CD4-positive, alpha-beta T cell (primary cell): Measurements from ENCODE around the gene S100A6. TPM values are rescaled to one million over a fixed set of nuclear protein-coding genes. Genes with fewer than 3 reads are reported as not detected.

Experiments
- ATAC-seq: fragments of 200-7000 bp; cut with Tn5 transposase; one replicate; pipeline ENCODE4 v1.10.0; 2022; ENCODE audit warnings: mild to moderate bottlenecking; ENCODE audit not compliant: poor library complexity
- CTCF ChIA-PET: fragments of 350-600 bp; sonication (Branson Sonifier 250); formaldehyde crosslinking; loops from one replicate; lab custom pipeline; 2021; ENCODE audit warnings: antibody characterized with exemption, inconsistent platforms; lab: Charles Lee
- POLR2A ChIA-PET: fragments of 350-600 bp; sonication (Branson Sonifier 250); formaldehyde crosslinking; loops from one replicate; lab custom pipeline; 2021; ENCODE audit warnings: antibody characterized with exemption, inconsistent platforms; lab: Charles Lee
- DNase-seq, 14 experiments: peaks; one replicate each; pipeline ENCODE4 v3.0.0-alpha.2; 2013 to 2020; ENCODE audit warnings: mixed read lengths in 2 of 14
- H3K27ac ChIP-seq, 2 donors: one replicate each; pipeline versions ENCODE4 v1.5.1 to v1.7.0; 2013; ENCODE audit warnings: low read length in 2 of 2, low read depth in 1 of 2, mild to moderate bottlenecking in 1 of 2
- H3K27me3 ChIP-seq, 2 experiments: 1 replicate in 1 of 2; 2 replicates in 1 of 2; pipeline versions ENCODE4 v1.6.1 to v1.7.0; 2013; ENCODE audit warnings: low read length in 2 of 2, control low read depth in 1 of 2, mild to moderate bottlenecking in 1 of 2, moderate library complexity in 1 of 2; ENCODE audit not compliant: insufficient read depth in 2 of 2, control insufficient read depth in 1 of 2
- H3K36me3 ChIP-seq: one replicate; pipeline ENCODE4 v1.6.1; 2013; ENCODE audit warnings: low read length, control low read depth; ENCODE audit not compliant: insufficient read depth
- H3K4me1 ChIP-seq: one replicate; pipeline ENCODE4 v1.6.1; 2013; ENCODE audit warnings: low read length, control low read depth; ENCODE audit not compliant: insufficient read depth
- H3K4me3 ChIP-seq: one replicate; pipeline ENCODE4 v1.5.1; 2013; ENCODE audit warnings: mild to moderate bottlenecking, low read length, moderate library complexity
- H3K9me3 ChIP-seq, 2 experiments: 1 replicate in 1 of 2; 2 replicates in 1 of 2; pipeline versions ENCODE4 v1.6.1 to v1.7.0; 2013; ENCODE audit warnings: low read length in 2 of 2, mild to moderate bottlenecking in 2 of 2, control low read depth in 1 of 2, moderate library complexity in 1 of 2; ENCODE audit not compliant: control insufficient read depth in 1 of 2, insufficient read depth in 1 of 2
- H3K27ac Mint-ChIP-seq: one replicate; pipeline ENCODE4 v1.8.0; 2020; ENCODE audit warnings: mixed read lengths
- H3K27me3 Mint-ChIP-seq: one replicate; pipeline ENCODE4 v1.8.0; 2021; ENCODE audit warnings: mixed read lengths
- H3K36me3 Mint-ChIP-seq: one replicate; pipeline ENCODE4 v1.8.0; 2021; ENCODE audit warnings: low read depth, mixed read lengths
- H3K4me1 Mint-ChIP-seq: one replicate; pipeline ENCODE4 v1.8.0; 2021; ENCODE audit warnings: low read depth, mixed read lengths
- H3K4me3 Mint-ChIP-seq: one replicate; pipeline ENCODE4 v1.8.0; 2020; ENCODE audit warnings: mild to moderate bottlenecking, mixed read lengths
- H3K9me3 Mint-ChIP-seq: one replicate; pipeline ENCODE4 v1.8.0; 2020; ENCODE audit warnings: mixed read lengths
- CTCF ChIP-seq: fragments of 200-600 bp; IDR thresholded peaks from one replicate; pipeline ENCODE4 v1.8.0; 2022; ENCODE audit warnings: antibody characterized with exemption, mild to moderate bottlenecking
- intact Hi-C, 2 experiments: fragments of 100-400 bp; cut with DNase I in 1 of 2; cut with micrococcal nuclease in 1 of 2; formaldehyde crosslinking; loops; one replicate each; pipeline versions ENCODE4 v1.15.1 to v1.9.0; 2023 to 2025; cut with DNase I, micrococcal nuclease
- total RNA-seq, 174 experiments: library from RNA in 2 of 174; stranded (reverse) in 2 of 174; gene quantifications; one replicate each; pipeline ENCODE4 v1.2.3 and lab custom pipeline; 2021 to 2026

Gene S100A6
- total RNA-seq, 2 experiments from 2014 or later = 172 to 175 TPM

GRCh38 chr1:153561466-153561985 lies 25.7 kb upstream of the S100A6 start:
- POLR2A ChIA-PET = interaction anchor here (0.8 to 1.2 kb wide), 3 partner anchors 16 to 26 kb away, joined by 3 to 4 read pairs (median 4); partner anchors contain the start of genes S100A4 and S100A6
- no peak overlapping the region for H3K27ac ChIP-seq
- no peaks in the 10 kb centered on the region for H3K9me3 Mint-ChIP-seq
- peaks cover 14% of the 10 kb centered on the region for H3K4me1 ChIP-seq
- peaks cover 10% of the 10 kb centered on the region for H3K4me1 Mint-ChIP-seq
- H3K9me3 ChIP-seq = no peaks in the 10 kb centered on the region
- H3K4me3 ChIP-seq = no peak overlapping the region
- H3K27me3 Mint-ChIP-seq = no peaks in the 10 kb centered on the region
- ATAC-seq (no peak), DNase-seq (no peak)
- H3K27ac Mint-ChIP-seq = no peak overlapping the region
- no peak overlapping the region for H3K4me3 Mint-ChIP-seq
- no peaks in the 10 kb centered on the region for H3K36me3 ChIP-seq
- no peaks in the 10 kb centered on the region for H3K36me3 Mint-ChIP-seq
- CTCF ChIA-PET = no interaction called here
- no peak for TF ChIP-seq CTCF
- intact Hi-C loops = no loop called here
- no peaks in the 10 kb centered on the region for H3K27me3 ChIP-seq

GRCh38 chr1:153560771-153561465 lies 25.1 kb upstream of the S100A6 start:
- H3K4me3 Mint-ChIP-seq = no peak overlapping the region
- peaks cover 8% of the 10 kb centered on the region for H3K4me1 ChIP-seq
- no peak overlapping the region for H3K27ac ChIP-seq
- H3K27me3 Mint-ChIP-seq = no peaks in the 10 kb centered on the region
- H3K27me3 ChIP-seq = no peaks in the 10 kb centered on the region
- no peaks in the 10 kb centered on the region for H3K36me3 Mint-ChIP-seq
- peaks cover 4% of the 10 kb centered on the region for H3K4me1 Mint-ChIP-seq
- no peaks in the 10 kb centered on the region for H3K36me3 ChIP-seq
- TF ChIP-seq CTCF = no peak
- H3K27ac Mint-ChIP-seq = no peak overlapping the region
- ChIA-PET POLR2A (interaction anchor here (0.8 kb wide), 1 partner anchor 16 kb away, joined by 4 read pairs; the partner anchor contains the start of gene S100A4), CTCF (no interaction called here)
- H3K9me3 ChIP-seq = no peaks in the 10 kb centered on the region
- ATAC-seq (no peak), DNase-seq (no peak)
- intact Hi-C loops = no loop called here
- no peaks in the 10 kb centered on the region for H3K9me3 Mint-ChIP-seq
- no peak overlapping the region for H3K4me3 ChIP-seq

- intact Hi-C loops = no loop called here
- Histone ChIP-seq H3K9me3 (no peaks in the 10 kb centered on the region), H3K4me3 (no peak overlapping the region), H3K27me3 (no peaks in the 10 kb centered on the region), H3K4me1 (peaks cover under 1% of the 10 kb centered on the region), H3K27ac (no peak overlapping the region), H3K36me3 (no peaks in the 10 kb centered on the region)
- TF ChIP-seq CTCF = no peak
- Mint-ChIP-seq H3K27me3 (no peaks in the 10 kb centered on the region), H3K27ac (no peak overlapping the region), H3K36me3 (no peaks in the 10 kb centered on the region), H3K4me1 (no peaks in the 10 kb centered on the region), H3K9me3 (no peaks in the 10 kb centered on the region), H3K4me3 (no peak overlapping the region)
- DNase-seq (no peak), ATAC-seq (no peak)
- ChIA-PET CTCF (no interaction called here), POLR2A (no interaction called here)
Observed at GRCh38 chr1:153560241-153560640, 24.4 kb upstream of the S100A6 start.
